Suppressor macrophage (primary cell): ENCODE measurements around the gene SUN2.

ENCODE experiments used
- DNase-seq, 4 experiments: peaks; one replicate each; pipeline ENCODE4 v3.0.0-alpha.2; 2020 to 2022

The SUN2 gene

GRCh38 chr22:38751422-38752346, 4.1 kb downstream of the SUN2 start:
- peak; percentile 79 to 89 (median 86) for DNase-seq

DNA sequence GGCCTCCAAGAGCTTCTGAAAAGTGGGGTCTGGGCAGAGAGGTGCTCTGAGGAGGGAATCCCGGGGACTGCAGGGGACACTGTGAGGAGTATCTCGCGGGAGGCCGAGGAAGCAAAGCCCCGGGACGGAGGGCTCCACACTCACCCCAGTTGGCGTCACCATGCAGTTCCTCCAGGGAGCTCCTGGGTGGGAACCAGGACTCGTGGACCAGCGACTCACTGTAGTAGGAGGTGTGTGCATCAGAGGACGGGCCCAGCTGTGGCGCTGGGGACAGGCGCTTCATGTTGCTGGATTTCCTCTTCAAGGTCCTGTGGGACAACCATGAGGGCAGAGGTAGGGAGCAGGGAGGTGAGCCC, 4.8 kb downstream of the SUN2 start:
- peak in 3 of 4 experiments; percentile 22 to 43 (median 38) for DNase-seq

DNA sequence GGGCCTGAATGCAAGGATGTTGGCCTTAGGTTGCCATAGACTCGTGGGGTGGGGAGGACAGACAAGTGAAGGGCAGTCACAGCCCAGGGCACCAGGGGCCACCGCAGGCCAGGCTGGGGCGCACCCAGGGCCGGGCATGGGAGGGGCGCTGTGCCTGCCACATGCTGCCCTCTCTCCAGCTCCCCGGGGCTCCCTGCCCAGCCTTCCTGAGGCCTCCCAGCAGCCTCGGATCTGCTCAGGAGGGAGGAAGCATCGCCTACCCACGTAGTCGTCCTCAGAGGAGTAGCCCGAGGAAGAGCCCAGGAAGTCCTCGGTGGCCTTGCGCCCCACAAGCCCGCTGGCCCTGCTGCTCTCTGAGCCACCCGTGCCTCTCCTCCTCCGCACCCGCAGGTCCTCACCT, 5.2 kb downstream of the SUN2 start:
- no peak for DNase-seq

DNA sequence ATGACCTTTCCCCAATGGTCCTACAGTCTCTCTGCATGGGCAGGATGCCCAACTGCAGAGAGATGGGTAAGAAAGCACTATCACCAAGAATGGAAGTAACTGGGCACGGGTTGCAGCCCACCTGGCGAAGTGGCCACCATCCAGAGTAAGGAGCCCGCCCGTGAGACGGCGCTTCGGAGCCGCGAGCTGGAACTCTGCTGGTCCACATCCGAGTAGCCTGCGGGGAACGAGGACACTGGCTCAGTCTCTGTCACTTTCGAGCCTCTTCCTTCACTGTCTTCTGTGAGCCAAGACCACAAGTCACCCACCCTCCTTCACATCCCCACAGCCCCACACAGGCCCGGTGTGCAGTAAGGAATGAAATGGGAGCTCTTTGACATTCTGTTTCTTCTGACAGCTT, 5.7 kb downstream of the SUN2 start:
- no peak for DNase-seq

- DNase-seq: no peak
Measured at GRCh38 chr22:38748487-38749136, 7.2 kb downstream of the SUN2 start.

- DNase-seq: no peak
Measured at GRCh38 chr22:38745676-38746460, 9.9 kb downstream of the SUN2 start.

DNA sequence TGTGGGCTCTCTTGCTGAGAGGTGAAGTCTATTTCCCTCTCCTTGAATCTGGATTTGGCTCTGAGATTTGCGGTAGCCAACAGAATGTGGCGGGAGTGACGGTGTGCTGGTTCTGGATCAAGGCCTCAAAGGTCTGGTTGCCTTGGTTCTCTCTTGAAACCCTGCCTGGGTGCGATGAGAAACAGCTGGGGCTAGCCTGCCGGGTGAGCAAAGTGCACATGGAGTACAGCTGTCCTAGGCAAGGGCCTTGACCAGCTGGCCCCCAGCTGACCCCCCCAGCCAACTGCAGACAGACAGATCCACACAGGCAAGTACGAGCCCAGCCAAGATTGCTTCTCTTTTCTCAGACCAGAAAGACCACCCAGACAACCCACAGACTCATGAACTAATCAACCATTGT, 10.8 kb downstream of the SUN2 start:
- DNase-seq: no peak

- no peak for DNase-seq
Measured at GRCh38 chr22:38742176-38742942, 13.4 kb downstream of the SUN2 start.

DNA sequence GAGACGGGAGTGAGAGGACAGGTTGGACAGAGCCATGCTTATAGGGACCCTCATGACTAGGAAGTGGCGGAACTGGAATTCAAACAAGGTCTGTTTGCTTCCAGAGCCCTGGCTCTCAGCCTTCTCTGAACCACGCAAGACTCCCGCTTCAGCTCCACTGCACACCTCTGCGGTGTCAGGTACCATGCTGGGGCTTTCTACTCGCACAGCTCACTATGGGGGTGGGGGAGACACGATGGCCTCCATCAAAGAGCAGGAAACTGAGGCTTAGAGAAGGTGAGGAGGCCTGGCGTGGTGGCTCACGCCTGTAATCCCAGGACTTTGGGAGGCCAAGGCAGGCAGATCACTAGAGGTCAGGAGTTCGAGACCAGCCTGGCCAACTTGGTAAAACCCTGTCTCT, 14.2 kb downstream of the SUN2 start:
- no peak for DNase-seq

GRCh38 chr22:38741166-38741565, 14.6 kb downstream of the SUN2 start:
- no peak for DNase-seq

- no peak for DNase-seq
Measured at GRCh38 chr22:38740754-38741153, 15.0 kb downstream of the SUN2 start.

DNA sequence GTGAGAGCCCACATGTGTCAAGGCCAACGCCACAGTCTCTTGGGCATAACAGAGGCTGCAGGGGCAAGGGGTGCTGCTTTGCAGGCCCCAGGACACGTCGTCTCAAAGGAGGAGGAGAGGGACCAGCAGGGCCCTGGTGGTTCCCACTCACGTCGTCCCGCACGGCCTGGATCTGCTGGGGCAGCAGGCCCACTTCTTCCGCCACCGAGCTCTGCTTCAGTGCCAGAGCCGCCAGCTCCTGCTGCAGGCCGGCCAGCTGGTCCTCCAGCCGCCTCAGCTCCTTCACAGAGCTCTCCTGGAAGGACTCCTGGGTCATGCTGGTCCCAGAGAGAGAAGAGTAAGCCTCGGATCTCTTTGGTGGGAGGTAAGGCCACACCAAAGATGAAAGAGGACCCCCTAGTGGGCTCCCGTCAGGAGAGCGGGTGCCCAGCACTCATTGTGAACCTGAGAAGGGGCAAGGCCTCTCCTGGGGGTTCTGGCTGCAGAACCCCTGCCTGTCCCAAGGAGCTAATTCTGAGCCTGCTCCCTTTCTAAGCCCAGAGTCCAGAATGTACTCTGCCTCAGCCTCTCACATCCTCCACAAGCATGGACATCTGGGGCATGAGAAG, 15.6 kb downstream of the SUN2 start:
- no peak for DNase-seq

DNA sequence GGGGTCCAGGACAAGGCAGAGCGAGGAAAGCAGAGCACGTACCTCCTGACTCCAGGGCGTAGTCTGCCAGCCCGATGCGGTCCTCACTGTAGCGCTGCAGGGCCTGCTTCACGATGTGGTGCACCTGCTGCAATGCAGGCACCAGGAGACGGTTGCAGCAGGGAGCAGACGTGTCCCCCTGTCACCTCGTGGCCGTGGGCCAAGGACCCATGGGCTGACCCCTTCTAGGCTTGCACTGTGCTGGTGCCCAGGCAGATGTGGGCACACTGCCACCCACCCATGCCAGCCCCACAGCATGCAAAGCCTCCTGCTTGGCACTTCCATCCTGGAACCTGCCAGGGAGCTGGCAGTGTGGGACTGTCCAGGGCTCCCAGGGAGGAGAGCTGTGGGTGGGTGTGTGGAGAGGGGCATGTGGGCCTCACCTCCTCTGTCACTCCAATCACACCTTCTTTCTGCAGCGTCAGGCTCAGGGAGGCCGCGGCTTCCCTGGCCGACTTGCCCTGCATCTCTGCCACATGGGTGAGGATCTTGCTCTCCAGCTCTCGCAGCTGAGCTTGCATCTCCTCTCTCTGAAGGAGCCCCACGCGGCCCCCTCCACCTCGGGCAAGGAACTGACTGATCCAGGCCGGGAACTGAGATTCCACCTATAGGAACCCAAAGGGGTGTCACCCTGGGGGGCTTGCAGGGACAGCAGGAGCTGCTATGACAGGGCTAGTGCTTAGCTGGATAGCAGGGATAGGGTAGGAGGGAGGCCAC, 16.3 kb downstream of the SUN2 start:
- DNase-seq: no peak

- DNase-seq: no peak
Measured at GRCh38 chr22:38738475-38739070, 17.2 kb downstream of the SUN2 start.

- DNase-seq: no peak
Measured at GRCh38 chr22:38737302-38738060, 18.3 kb downstream of the SUN2 start.

DNA sequence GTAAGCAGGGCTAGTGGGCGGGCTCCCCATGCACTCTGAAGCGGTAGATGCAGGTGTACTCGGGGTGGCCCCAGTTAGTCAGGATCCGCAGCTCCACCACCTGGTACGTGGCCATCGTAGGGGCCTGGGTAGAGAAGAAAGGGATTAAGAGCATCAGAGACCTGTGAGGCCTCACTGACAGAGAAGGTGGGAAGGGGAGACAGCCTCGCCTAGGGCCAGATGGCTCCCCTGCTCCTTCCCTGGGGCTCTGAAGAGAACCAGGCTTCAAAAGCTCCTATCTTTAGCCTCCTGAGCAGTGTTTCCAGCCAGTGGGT, 19.6 kb downstream of the SUN2 start:
- DNase-seq: no peak

DNA sequence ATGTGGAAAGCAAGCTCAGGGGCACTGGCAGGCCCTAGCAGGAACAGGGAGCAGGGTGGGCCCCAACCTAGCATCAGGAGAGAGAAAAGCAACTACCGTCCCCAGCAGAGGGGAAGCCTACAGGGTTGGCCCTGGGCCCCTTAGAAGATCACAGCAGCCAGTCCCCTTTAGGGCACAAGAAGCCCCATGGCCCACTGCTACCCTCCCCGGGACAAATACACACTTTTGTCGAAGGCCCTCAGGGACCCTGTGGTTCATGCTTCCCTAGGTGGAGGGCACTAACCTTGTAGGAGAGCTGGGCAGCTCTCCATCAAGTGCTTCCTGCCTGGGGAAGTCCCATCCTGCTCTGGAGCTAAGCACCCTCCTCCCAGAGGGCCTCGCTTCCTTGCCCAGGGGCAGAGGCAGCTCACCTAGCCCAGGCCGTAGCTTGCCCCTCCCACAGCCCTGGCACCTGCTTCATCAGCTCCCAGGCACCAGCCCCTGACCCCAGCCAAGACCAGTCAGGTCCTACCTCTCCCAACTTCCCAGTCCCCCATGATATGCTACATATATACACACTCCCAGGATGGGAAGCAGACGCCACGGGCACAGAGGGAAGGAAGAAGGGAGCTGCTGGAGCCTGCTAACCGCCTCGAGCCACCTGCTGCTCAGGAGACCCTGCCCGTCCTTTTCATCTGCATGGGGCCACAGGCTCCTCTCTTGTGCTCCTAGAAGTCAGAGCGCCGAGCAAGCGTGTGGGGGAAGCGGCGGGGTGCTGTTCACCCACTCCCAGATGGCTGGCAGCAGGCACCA, 20.1 kb downstream of the SUN2 start:
- no peak for DNase-seq

DNA sequence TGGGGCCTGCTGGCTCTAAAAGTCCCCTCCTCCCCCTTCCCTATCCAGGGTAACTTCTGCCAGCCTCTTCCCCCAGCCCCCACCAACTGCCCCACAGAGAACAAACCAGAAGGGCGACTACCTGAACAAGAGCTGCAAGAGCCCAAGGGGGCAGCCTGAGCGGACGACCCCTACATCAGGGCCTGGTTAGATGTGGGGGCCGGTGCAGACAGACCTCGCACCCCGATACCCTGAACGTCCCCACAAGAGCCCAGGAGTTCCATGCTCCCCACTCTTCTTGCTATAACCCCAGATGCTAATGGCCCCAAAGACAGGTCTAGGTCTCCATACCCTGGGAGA, 20.7 kb downstream of the SUN2 start:
- no peak for DNase-seq

DNA sequence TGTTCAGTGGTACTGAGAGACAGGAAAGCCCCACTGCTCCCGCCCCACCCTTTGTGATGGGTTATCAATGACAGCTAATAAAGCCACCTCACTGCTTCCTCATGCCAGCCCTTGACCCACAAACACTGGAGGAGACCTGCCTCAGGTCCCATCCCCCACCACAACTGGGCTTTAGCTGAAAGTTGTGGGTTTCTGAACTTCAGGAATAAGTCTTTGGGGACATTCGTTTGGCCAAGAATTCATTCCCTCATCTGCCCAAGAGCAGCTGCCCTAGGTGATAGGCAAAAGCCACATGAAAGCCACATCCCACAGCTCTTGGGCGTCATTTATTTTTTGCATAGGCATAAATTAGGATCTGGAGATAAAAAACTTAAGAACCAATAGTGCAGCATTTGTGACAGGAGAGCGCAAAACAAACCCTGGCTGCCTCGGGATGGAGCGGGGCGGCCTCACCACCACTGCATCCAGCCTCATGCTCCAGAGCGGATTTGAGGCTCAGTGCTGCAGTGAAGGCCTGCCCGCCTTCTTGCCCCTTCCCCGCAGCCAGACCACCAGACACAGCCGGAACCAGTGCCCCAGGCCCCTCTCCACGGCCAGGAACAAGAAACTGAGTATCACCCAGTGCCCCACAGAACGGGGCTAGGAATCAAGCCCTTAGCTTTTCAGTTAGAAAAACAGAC, 21.2 kb downstream of the SUN2 start:
- no peak for DNase-seq
